GM12892 (cell line): ENCODE measurements around the gene NPHP1.
"Not testable (repeated sequence)": the region's sequence is repeated elsewhere in the genome, so short reads cannot be mapped to it uniquely, and the experiment has no call there.

ENCODE experiments used
- POLR2A ChIP-seq: IDR thresholded peaks from 2 replicates; pipeline ENCODE4 v1.6.1; 2011; ENCODE audit warnings: low read depth, low read length, control low read depth
- POLR2AphosphoS5 ChIP-seq: IDR thresholded peaks from 2 replicates; pipeline ENCODE4 v1.6.1; 2011; ENCODE audit warnings: low read depth, low read length, control low read depth

DNA sequence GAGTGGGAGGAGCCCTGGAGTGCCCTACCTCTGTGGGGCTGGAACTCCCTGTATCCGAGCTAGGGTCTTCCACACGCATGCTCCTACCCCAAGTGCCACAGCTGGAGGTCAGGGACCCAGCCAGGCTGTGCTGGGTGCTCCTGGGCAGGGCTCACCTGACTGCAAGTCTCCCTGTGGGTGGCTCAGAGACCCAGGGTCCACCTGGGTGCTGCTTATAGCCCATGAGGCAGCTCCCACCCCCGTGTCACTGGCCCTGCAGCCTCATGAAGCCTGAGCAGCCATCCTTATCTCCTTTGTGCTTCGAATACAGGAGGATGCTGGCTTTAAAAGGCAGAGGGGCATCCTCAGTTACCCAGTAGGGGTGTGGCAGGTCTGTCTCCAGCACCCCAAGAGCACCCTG, 103.9 kb downstream of the NPHP1 start:
- not testable (repeated sequence) for TF ChIP-seq POLR2A, POLR2AphosphoS5
